Glutamatergic neuron (in vitro differentiated cells): ENCODE measurements around the gene TNFRSF19. TPM values are rescaled to one million over a fixed set of nuclear protein-coding genes. Genes with fewer than 3 reads are reported as not detected.
"Not testable (repeated sequence)": the region's sequence is repeated elsewhere in the genome, so short reads cannot be mapped to it uniquely, and the experiment has no call there.

Experiments used
- DNase-seq: peaks from one replicate; pipeline ENCODE4 v3.0.0; 2022
- H3K27ac Mint-ChIP-seq: one replicate; pipeline ENCODE4 v1.8.0; 2020; ENCODE audit warnings: mild to moderate bottlenecking, mixed read lengths, inconsistent platforms; ENCODE audit not compliant: unreplicated experiment
- H3K27me3 Mint-ChIP-seq: one replicate; pipeline ENCODE4 v1.8.0; 2020; ENCODE audit warnings: mild to moderate bottlenecking, moderate library complexity, mixed read lengths, inconsistent platforms; ENCODE audit not compliant: unreplicated experiment
- H3K36me3 Mint-ChIP-seq: one replicate; pipeline ENCODE4 v1.8.0; 2020; ENCODE audit warnings: mild to moderate bottlenecking, mixed read lengths, inconsistent platforms; ENCODE audit not compliant: unreplicated experiment
- H3K4me1 Mint-ChIP-seq: one replicate; pipeline ENCODE4 v1.8.0; 2020; ENCODE audit warnings: mild to moderate bottlenecking, low read depth, mixed read lengths, inconsistent platforms; ENCODE audit not compliant: unreplicated experiment
- H3K4me3 Mint-ChIP-seq: one replicate; pipeline ENCODE4 v1.8.0; 2020; ENCODE audit warnings: mild to moderate bottlenecking, mixed read lengths, inconsistent platforms; ENCODE audit not compliant: unreplicated experiment
- H3K9me3 Mint-ChIP-seq: one replicate; pipeline ENCODE4 v1.8.0; 2020; ENCODE audit warnings: mild to moderate bottlenecking, moderate library complexity, mixed read lengths, inconsistent platforms; ENCODE audit not compliant: unreplicated experiment
- CTCF ChIP-seq: fragments of 200-600 bp; sonication (generic); IDR thresholded peaks from one replicate; pipeline ENCODE4 v1.5.0; 2021; ENCODE audit not compliant: partially characterized antibody, unreplicated experiment
- total RNA-seq: library from RNA; stranded (reverse); fragmentation: NEBNext Ultra II Directional; extraction: Animal tissue kit (Norgen Biotek cat#: 25700); gene quantifications from one replicate; pipeline ENCODE4 v1.2.1, GENCODE V29; 2021; ENCODE audit not compliant: unreplicated experiment

The TNFRSF19 gene
- total RNA-seq, 1 donor from 2014 or later, result 188 TPM

GRCh38 chr13:23592596-23592995 lies 22.4 kb downstream of the TNFRSF19 start:
- Mint-ChIP-seq H3K27me3 (peaks cover 6% of the 10 kb centered on the region), H3K4me1 (peaks cover 10% of the 10 kb centered on the region), H3K36me3 (peaks cover 29% of the 10 kb centered on the region), H3K4me3 (no peak overlapping the region), H3K9me3 (peaks cover 12% of the 10 kb centered on the region), H3K27ac (no peak overlapping the region)
- TF ChIP-seq CTCF, result no peak
- no peak for DNase-seq

- H3K27me3 Mint-ChIP-seq, result peaks cover 6% of the 10 kb centered on the region
- H3K36me3 Mint-ChIP-seq, result peaks cover 29% of the 10 kb centered on the region
- TF ChIP-seq CTCF, result no peak
- no peak overlapping the region for H3K27ac Mint-ChIP-seq
- H3K4me3 Mint-ChIP-seq, result no peak overlapping the region
- peaks cover 12% of the 10 kb centered on the region for H3K9me3 Mint-ChIP-seq
- no peak for DNase-seq
- H3K4me1 Mint-ChIP-seq, result peaks cover 10% of the 10 kb centered on the region
These were observed 22.9 kb downstream of the TNFRSF19 start for GRCh38 chr13:23593148-23593547.

GRCh38 chr13:23594290-23594689 lies 24.1 kb downstream of the TNFRSF19 start:
- not testable (repeated sequence) for H3K27ac Mint-ChIP-seq, DNase-seq
- H3K9me3 Mint-ChIP-seq, result peaks cover 12% of the 10 kb centered on the region

GRCh38 chr13:23598369-23598768 lies 28.2 kb downstream of the TNFRSF19 start:
- H3K27ac Mint-ChIP-seq, result no peak overlapping the region
- peaks cover 5% of the 10 kb centered on the region for H3K27me3 Mint-ChIP-seq
- no peak for DNase-seq
- H3K36me3 Mint-ChIP-seq, result peaks cover 45% of the 10 kb centered on the region
- H3K4me3 Mint-ChIP-seq, result no peak overlapping the region
- no peak for TF ChIP-seq CTCF
- peaks cover 8% of the 10 kb centered on the region for H3K4me1 Mint-ChIP-seq
- peaks cover 14% of the 10 kb centered on the region for H3K9me3 Mint-ChIP-seq

More at GRCh38 chr13:23594290-23594689, 24.1 kb downstream of the TNFRSF19 start:
- not testable (repeated sequence) for H3K4me1 Mint-ChIP-seq, H3K4me3 Mint-ChIP-seq, H3K27me3 Mint-ChIP-seq
- H3K36me3 Mint-ChIP-seq, result peaks cover 29% of the 10 kb centered on the region

GRCh38 chr13:23599083-23599925 lies 29.1 kb downstream of the TNFRSF19 start:
- Mint-ChIP-seq H3K4me3 (no peak overlapping the region), H3K36me3 (peaks cover 40% of the 10 kb centered on the region), H3K27me3 (peaks cover 5% of the 10 kb centered on the region), H3K9me3 (peaks cover 14% of the 10 kb centered on the region), H3K4me1 (peaks cover 8% of the 10 kb centered on the region), H3K27ac (peak overlapping the region; percentile 7)
- no peak for TF ChIP-seq CTCF
- DNase-seq, result no peak
